ENCODE measurements around the gene GPC1.

GPC1 gene

DNA sequence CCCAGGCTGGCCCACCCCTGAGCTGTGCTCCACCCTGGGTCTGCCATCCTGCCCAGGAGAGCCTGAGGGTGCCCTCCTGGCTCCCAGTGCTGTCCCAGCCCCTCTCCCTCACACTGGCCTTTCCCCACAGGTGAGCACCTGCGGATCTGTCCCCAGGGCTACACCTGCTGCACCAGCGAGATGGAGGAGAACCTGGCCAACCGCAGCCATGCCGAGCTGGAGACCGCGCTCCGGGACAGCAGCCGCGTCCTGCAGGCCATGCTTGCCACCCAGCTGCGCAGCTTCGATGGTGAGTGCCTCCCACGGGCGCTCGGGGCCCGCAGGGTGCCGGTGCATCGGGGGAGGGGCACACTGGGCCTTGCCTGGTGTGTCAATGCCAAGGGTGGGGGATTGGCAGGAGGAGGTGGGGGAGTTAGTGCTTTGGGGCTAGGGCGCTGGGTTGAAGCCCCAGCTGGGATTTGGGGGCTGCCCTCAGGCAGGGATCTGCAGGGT, 23.5 kb downstream of the GPC1 start:
- Histone ChIP-seq H3K36me3 (ENCODE audit: insufficient read depth, low read length) (no peaks in the 10 kb centered on the region), H3K27me3 (ENCODE audit: insufficient read depth, low read length) (no peaks in the 10 kb centered on the region), H3K79me2 (ENCODE audit: insufficient read depth, low read length) (no peaks in the 10 kb centered on the region), H3K9me3 (ENCODE audit: low read length) (no peaks in the 10 kb centered on the region), H3K4me3 (ENCODE audit: low read depth, low read length, poor library complexity, severe bottlenecking) (no peak overlapping the region), H3K4me2 (ENCODE audit: low read length) (no peak overlapping the region), H4K20me1 (ENCODE audit: insufficient read depth, low read length) (no peaks in the 10 kb centered on the region), H3K9me2 (ENCODE audit: low read depth, low read length) (no peaks in the 10 kb centered on the region), H3K9ac (ENCODE audit: low read length) (no peak overlapping the region), H3K27ac (ENCODE audit: low read depth, low read length, poor library complexity, severe bottlenecking) (no peak overlapping the region), H3K4me1 (ENCODE audit: insufficient read depth, low read length, severe bottlenecking) (no peaks in the 10 kb centered on the region), H3F3A (ENCODE audit: insufficient read depth, low read length) (no peaks in the 10 kb centered on the region), H2AFZ (ENCODE audit: low read length) (no peak overlapping the region)
- TF ChIP-seq, protein P1, sequence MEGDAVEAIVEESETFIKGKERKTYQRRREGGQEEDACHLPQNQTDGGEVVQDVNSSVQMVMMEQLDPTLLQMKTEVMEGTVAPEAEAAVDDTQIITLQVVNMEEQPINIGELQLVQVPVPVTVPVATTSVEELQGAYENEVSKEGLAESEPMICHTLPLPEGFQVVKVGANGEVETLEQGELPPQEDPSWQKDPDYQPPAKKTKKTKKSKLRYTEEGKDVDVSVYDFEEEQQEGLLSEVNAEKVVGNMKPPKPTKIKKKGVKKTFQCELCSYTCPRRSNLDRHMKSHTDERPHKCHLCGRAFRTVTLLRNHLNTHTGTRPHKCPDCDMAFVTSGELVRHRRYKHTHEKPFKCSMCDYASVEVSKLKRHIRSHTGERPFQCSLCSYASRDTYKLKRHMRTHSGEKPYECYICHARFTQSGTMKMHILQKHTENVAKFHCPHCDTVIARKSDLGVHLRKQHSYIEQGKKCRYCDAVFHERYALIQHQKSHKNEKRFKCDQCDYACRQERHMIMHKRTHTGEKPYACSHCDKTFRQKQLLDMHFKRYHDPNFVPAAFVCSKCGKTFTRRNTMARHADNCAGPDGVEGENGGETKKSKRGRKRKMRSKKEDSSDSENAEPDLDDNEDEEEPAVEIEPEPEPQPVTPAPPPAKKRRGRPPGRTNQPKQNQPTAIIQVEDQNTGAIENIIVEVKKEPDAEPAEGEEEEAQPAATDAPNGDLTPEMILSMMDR (IDR thresholded peaks at IDR 0.05; ENCODE audit: low read length): no peak
- no peak for TF ChIP-seq EZH2 (IDR thresholded peaks at IDR 0.05; ENCODE audit: borderline replicate concordance, low read length)

DNA sequence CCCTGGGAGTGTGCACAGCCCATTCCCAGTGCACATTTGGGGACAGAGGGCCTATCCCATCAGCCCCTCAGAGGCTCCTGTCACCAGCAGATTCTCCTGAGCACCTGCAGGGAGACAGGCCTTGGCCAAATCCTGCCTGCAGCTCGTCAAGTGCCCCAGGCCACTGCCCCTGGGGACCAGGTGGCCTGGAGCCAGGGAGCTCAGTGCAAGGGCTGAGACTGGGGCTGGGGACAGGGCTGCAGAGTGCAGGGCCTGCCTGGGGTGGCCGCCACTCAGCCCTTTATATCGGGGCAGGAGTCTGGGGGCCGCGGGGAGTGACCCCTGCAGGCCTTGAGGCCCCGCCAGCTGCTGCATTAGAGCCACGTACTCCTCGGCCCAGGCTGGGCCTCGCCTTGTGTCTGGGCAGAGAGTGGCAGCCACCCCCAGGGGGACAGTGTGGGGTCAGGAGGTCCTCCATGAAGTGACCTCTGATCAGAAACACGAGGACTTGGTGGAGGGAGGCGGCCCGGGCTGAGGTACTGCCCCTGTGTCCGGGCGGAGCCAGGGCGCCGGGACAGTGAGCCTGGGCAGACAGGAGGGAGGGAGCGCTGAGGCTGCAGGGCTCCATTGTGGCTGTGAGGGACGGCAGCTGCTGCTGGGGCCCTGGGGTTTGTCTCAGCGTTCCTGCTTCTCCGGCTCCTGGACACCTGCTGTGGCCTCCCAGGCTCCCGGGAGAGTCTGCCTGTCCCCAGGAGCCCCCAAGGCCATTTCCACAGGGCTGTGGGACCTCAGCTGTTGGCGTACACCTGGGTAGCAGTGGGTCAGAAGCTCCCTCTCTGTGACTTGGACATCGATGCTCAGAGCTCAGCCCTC, 24.2 kb downstream of the GPC1 start:
- Histone ChIP-seq H3F3A (ENCODE audit: insufficient read depth, low read length) (no peaks in the 10 kb centered on the region), H3K4me2 (ENCODE audit: low read length) (no peak overlapping the region), H3K9ac (ENCODE audit: low read length) (no peak overlapping the region), H4K20me1 (ENCODE audit: insufficient read depth, low read length) (no peaks in the 10 kb centered on the region), H3K27me3 (ENCODE audit: insufficient read depth, low read length) (no peaks in the 10 kb centered on the region), H3K36me3 (ENCODE audit: insufficient read depth, low read length) (no peaks in the 10 kb centered on the region), H3K79me2 (ENCODE audit: insufficient read depth, low read length) (no peaks in the 10 kb centered on the region), H3K4me3 (ENCODE audit: low read depth, low read length, poor library complexity, severe bottlenecking) (no peak overlapping the region), H3K9me2 (ENCODE audit: low read depth, low read length) (no peaks in the 10 kb centered on the region), H3K27ac (ENCODE audit: low read depth, low read length, poor library complexity, severe bottlenecking) (no peak overlapping the region), H3K9me3 (ENCODE audit: low read length) (no peaks in the 10 kb centered on the region), H3K4me1 (ENCODE audit: insufficient read depth, low read length, severe bottlenecking) (no peaks in the 10 kb centered on the region), H2AFZ (ENCODE audit: low read length) (no peak overlapping the region)
- no peak for TF ChIP-seq EZH2 (IDR thresholded peaks at IDR 0.05; ENCODE audit: borderline replicate concordance, low read length)
- TF ChIP-seq, protein P1 (IDR thresholded peaks at IDR 0.05; ENCODE audit: low read length): no peak

DNA sequence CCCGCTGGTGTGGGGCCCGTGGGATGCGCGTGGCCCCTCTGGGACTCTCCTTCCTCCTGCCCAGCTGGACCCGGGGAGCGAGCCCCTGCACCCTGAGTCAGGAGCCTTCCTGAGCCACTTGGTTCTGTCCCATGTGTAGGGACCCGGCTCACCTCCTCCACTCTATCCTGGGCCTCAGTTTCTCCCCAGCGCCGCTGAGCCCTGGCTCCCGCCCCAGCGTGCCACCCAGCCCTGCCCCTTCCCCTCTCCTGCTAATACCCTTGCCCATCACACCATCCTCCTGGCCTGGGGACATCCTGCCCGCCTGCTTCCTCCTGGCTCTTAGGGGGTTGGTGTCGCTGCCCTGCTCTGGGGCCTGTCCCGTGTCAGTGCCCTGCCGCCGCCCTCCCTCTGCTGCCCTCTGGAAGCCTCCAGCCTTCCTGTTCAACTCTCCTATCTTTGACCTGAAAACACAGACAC, 24.8 kb downstream of the GPC1 start:
- Histone ChIP-seq H3K9ac (ENCODE audit: low read length) (no peak overlapping the region), H3K27ac (ENCODE audit: low read depth, low read length, poor library complexity, severe bottlenecking) (no peak overlapping the region), H4K20me1 (ENCODE audit: insufficient read depth, low read length) (no peaks in the 10 kb centered on the region), H3F3A (ENCODE audit: insufficient read depth, low read length) (no peaks in the 10 kb centered on the region), H3K4me2 (ENCODE audit: low read length) (no peak overlapping the region), H3K9me3 (ENCODE audit: low read length) (no peaks in the 10 kb centered on the region), H3K36me3 (ENCODE audit: insufficient read depth, low read length) (no peaks in the 10 kb centered on the region), H2AFZ (ENCODE audit: low read length) (no peak overlapping the region), H3K4me1 (ENCODE audit: insufficient read depth, low read length, severe bottlenecking) (no peaks in the 10 kb centered on the region), H3K27me3 (ENCODE audit: insufficient read depth, low read length) (no peaks in the 10 kb centered on the region), H3K4me3 (ENCODE audit: low read depth, low read length, poor library complexity, severe bottlenecking) (no peak overlapping the region), H3K9me2 (ENCODE audit: low read depth, low read length) (no peaks in the 10 kb centered on the region), H3K79me2 (ENCODE audit: insufficient read depth, low read length) (no peaks in the 10 kb centered on the region)
- TF ChIP-seq EZH2 (IDR thresholded peaks at IDR 0.05; ENCODE audit: borderline replicate concordance, low read length): no peak
- TF ChIP-seq, protein P1 (IDR thresholded peaks at IDR 0.05; ENCODE audit: low read length): no peak
